Embryonic facial prominence (tissue), 1 donor: ENCODE data around the gene TSPAN9.
A peak's percentile ranks its signal among the peaks of the same experiment; 100 is the strongest.

ENCODE experiments used
- DNase-seq: peaks from one replicate; pipeline ENCODE4 v3.0.0-alpha.2; 2016; ENCODE audit errors: extremely low spot score

TSPAN9 gene

GRCh38 chr12:3123729-3124128, 46.5 kb downstream of the TSPAN9 start:
- DNase-seq, result no peak

GRCh38 chr12:3124917-3125316, 47.7 kb downstream of the TSPAN9 start:
- no peak for DNase-seq

- DNase-seq, result no peak
These were observed 48.5 kb downstream of the TSPAN9 start for GRCh38 chr12:3125674-3126073.

DNA sequence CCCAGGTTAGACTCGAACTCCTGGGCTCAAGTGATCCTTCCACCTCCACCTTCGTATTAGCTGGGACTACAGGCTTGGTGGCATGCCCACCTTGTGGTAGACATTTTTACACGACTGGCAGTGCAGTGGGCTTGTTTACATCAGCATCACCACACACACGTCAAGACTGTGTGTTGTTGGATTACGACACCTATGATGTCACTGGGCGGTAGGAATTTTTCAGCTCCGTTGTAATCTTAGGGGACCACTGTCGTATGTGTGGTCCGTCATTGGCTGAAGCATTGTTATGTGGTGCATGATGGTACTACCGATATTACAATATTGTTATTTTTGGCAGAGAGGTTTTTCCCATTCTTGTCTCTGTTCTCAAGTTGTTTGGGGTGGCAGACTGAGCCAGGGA, 50.7 kb downstream of the TSPAN9 start:
- no peak for DNase-seq

DNA sequence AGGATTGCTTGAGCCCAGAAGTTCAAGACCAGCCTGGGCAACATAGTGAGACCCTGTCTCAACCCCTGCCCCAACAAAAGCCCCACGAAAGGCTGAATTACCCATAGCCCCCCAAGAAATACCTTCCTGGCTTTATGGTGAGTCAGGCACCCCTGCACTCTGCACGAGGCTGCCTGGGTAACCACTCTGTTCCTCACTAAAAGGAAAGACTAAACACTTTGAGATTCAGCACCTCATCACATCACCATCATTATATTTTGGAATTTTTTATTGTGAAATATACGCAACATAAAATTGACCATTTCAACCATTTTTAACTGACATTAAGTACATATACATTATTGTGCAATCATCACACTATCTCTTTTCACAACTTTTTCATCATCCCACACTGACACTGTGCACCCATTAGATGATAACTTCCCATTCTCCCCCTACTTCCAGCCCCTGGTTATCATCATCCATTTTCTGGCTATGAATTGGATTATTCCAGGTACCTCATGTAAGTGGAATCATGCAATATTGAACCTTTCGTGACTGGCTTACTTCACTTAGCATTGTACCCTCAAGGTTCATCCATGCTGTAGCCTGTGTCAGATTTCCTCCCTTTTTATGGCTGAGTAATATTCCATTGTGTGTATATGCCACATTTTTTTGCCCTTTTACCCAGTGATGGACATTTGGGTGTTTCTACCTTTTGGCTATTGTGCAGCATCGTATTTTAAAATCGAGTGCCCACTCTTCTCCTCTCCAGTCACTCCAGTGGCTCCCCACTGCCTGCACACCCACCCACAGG, 51.5 kb downstream of the TSPAN9 start:
- DNase-seq, result no peak

DNA sequence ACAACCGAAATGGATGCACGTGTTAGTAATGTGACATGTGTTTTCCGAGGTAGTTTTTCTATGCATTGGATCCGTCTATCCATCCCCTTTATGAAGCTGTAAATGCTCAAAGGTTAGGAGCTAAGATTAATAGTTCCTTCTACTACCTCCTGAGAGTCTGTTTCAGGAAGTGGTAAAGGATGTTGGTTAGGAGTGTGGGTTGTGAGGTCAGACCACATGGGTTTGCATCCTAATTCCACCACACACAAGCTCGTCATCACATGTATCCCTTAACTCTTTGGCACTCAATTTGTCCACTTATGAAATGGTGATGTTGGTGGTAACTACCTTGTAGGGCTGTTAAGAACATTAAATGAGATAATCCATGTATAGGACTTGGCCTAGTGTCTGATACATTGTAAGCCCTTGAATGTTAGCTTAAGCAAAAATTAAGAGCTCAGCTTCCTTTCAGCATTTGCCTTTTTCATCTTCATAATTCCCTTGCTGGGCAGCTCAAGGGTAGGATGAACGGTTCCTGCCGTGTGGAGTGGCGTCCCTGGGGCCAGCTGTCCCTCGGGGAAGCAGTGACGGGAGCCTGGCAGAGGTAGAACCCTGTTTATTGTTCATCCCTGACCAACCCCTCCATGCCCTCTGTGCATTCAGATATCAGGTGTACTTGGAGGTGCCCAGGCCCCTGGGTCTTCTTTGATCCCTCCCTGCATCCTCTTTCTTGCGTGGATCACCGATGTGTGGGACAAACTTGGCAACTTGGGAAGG, 52.3 kb downstream of the TSPAN9 start:
- no peak for DNase-seq

DNA sequence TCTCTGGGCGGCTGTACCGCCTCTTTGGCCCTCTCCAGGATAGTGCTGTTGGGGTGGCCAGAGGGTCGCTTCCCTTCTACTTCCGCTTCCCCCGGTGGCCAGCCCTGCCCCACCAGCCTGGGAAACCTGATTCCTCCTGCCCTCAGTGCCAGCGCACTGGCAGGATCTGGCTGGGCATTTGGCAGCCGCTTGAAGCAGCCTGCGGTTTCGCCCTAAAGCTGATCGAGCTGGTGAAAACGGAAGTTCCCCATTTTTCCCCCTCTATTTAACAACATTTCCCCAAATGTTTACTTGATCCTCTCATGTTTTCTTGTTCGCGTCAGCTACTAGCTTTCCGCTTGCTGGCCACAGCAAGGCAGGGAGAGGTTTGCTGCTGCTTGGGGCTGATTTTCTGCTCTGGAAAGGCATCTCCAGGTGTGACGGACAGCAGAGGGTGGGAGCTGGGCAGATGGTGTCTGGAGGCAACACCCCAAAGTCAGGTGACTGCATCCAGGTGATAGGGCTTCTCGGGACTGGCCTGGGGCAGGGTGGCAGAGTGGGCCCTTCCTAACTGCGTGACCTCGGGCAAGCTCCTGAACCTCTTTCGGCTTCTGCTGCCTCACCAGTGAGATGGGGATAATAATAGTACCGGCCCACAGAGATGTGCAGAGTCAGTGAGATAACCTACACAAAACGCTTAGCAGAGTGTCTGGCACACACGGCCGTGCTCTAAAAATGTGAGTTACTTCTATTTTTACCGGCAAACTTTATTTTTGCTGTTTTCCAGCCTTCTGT, 53.1 kb downstream of the TSPAN9 start:
- no peak for DNase-seq

DNA sequence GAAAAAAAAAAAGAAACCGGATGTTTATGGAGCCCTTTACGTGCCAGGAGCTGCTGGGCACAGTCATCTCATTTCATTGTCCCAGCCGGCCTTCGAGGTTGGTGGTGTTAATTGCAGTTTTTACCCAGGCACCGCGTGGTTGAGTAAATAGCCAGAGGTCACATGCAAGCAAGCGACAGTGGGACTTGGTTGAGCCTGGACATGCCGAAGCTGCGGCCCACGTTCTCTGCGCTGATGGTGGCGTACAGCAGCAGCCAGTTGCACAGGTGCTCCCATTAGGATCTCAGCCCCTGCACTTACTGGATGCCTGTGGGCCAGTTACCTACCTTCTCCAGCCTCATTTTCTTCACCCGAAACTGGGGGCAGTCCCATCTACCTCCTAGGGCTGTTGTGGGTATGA, 54.0 kb downstream of the TSPAN9 start:
- DNase-seq, result no peak

- no peak for DNase-seq
These were observed 55.6 kb downstream of the TSPAN9 start for GRCh38 chr12:3132636-3133404.

DNA sequence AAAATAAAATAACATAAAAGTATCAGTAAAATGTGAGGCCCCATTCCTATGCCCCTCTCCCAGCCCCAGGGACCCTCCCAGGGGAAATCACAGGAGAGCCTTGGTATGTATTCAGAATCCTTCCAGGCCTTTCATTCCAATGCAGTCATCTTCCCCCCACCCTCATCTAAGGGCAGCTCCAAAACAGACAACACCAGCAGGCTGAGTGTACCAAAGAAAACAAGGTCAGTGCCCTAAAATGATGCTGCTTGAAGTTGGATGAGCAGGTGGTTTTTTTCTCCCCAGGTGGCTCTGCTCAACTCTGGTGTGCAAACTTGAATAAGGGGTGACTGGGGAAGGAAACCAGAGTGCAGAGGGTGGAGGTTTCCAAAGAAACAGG, 56.2 kb downstream of the TSPAN9 start:
- no peak for DNase-seq

GRCh38 chr12:3134126-3134525, 56.9 kb downstream of the TSPAN9 start:
- DNase-seq, result no peak

- DNase-seq, result no peak
These were observed 57.5 kb downstream of the TSPAN9 start for GRCh38 chr12:3134526-3135135.

- peak; percentile 46 for DNase-seq
These were observed 58.6 kb downstream of the TSPAN9 start for GRCh38 chr12:3135522-3136461.

GRCh38 chr12:3136641-3137267, 59.6 kb downstream of the TSPAN9 start:
- DNase-seq, result no peak

DNA sequence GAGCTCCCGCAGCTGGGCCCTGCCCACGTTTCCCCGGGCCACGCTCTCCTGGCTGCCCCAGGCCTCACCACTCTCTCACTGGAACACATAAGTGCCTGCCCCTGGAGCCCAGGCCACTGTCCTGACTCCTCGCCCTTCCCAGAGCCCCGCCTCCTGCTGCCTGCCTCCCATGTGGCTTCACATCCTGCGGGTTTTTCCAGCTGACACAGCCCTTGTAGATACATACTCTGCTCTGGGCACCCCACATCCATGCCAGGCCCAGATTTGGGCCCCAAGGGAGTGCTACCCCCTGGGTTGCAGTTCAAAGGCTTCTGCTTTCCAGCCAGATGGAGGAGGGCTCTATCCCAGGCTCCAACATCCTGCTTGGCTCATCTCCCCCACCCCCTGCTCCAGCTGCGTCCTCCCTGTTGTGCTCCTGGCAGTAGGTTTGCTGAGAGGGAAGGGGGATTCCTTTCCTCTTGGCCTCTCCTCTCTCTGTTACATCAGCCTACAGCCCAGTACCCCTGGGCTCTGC, 60.1 kb downstream of the TSPAN9 start:
- peak; percentile 29 for DNase-seq

GRCh38 chr12:3137814-3138445, 60.8 kb downstream of the TSPAN9 start:
- no peak for DNase-seq

DNA sequence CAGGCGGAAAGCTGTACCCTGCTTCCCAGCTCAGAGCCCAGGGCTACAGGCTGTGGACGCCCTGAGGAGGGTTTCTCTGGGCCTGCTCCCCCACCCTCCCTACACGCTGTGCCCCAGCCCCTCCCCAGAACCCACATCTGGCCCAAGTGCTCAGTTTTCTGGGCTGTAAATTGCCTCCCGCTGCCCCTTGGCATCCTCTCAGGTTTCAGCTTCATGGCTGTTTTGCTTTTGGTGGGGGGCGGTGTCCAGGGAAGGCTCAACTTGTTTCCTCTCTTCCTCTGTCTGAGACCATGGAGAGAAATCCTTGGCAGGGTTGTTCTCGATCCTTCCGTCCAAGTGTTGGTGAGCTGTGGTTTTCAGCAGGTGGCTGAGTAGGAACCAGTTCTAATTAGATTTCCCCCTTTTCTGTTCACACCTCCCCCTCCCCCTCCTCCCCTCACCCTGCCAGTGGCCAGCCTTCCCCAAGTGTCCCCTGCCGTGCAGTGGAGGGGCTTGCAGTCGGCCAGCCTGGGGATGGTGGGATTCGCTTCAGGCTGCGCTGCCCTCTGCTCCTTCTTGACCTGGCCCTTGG, 61.8 kb downstream of the TSPAN9 start:
- DNase-seq, result no peak

DNA sequence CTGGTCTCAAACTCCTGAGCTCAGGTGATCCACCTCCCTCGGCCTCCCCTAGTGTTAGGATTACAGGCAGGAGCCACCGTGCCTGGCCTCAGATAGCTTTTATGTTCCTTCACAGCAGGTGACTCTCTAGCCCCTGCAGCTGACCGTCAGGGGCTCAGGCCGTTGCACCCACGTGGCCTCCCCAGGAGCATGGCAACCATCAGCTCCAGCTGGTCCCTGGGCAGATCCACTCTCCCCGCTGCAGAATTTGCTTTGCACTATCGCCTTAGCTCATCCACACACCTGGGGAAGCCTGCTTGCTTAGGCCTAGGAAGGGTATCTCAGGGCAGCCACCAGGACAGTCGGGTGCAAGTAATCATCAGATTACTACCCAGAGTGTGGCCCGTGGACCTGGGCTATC, 62.6 kb downstream of the TSPAN9 start:
- no peak for DNase-seq

- DNase-seq, result no peak
These were observed 63.1 kb downstream of the TSPAN9 start for GRCh38 chr12:3140284-3140683.
